ENCODE results near the gene SMAD9.
A peak's percentile ranks its signal among the peaks of the same experiment; 100 is the strongest.
"Not testable (repeated sequence)": the region's sequence is repeated elsewhere in the genome, so short reads cannot be mapped to it uniquely, and the experiment has no call there.

SMAD9 gene

GRCh38 chr13:36910545-36910944, 9.5 kb downstream of the SMAD9 start:
- no peak for DNase-seq

- DNase-seq: no peak
Measured at GRCh38 chr13:36907821-36908220, 12.2 kb downstream of the SMAD9 start.

- DNase-seq: no peak
Measured at GRCh38 chr13:36907266-36907665, 12.8 kb downstream of the SMAD9 start.

- DNase-seq: no peak
Measured at GRCh38 chr13:36905944-36906343, 14.1 kb downstream of the SMAD9 start.

GRCh38 chr13:36903925-36904595, 16.0 kb downstream of the SMAD9 start:
- DNase-seq: no peak

DNA sequence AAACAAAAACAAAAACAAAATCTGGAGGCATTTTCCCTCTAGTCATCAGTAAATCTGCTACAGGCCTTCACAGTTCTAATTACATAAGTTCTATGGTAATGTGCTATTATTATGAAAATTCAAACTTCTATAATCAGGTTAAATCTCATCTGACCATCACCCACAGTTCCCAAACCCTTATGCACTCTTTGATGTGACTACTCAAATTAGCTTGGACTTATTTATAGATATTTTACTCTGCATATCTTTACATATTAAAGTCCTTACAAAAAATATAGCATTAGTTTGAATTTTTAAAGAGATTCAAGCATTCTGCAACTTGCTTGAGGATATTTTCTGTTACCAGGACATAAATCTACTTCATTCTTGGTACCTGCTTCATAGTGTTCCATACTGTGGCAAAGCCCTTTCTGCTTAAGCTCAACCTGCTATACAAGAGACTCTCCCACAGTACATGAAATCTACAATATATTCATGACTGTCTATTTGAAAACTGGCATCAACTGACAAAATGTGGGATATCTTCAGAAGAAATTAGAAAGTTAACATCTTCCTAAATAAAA, 22.9 kb downstream of the SMAD9 start:
- DNase-seq: no peak

GRCh38 chr13:36891752-36892151, 28.3 kb downstream of the SMAD9 start:
- DNase-seq: no peak

GRCh38 chr13:36888645-36889044, 31.4 kb downstream of the SMAD9 start:
- no peak for DNase-seq

- DNase-seq: peak; percentile 27
Measured at GRCh38 chr13:36887758-36888521, 32.1 kb downstream of the SMAD9 start.

GRCh38 chr13:36885901-36886300, 34.1 kb downstream of the SMAD9 start:
- no peak for DNase-seq

- no peak for DNase-seq
Measured at GRCh38 chr13:36884235-36884634, 35.8 kb downstream of the SMAD9 start.

DNA sequence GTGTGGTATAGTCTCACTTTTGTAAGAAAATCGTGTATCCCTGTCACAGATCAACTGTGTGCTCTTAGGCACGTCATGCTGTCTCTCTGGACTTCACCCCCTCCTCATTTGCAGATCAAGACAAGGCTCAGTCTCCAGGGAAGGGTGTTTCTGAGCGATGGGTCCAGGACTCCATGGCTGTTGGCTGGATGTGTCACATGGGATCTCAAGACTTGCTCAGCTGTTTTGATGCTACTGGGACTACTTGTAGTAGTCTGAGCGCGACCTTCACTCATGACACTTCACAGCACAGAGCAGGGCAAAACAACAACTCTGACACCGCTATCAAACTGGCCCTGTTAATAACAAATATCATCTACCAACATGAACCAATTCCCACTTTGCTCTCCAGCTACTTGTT, 36.2 kb downstream of the SMAD9 start:
- DNase-seq: no peak

GRCh38 chr13:36883392-36883791, 36.6 kb downstream of the SMAD9 start:
- not testable (repeated sequence) for DNase-seq

DNA sequence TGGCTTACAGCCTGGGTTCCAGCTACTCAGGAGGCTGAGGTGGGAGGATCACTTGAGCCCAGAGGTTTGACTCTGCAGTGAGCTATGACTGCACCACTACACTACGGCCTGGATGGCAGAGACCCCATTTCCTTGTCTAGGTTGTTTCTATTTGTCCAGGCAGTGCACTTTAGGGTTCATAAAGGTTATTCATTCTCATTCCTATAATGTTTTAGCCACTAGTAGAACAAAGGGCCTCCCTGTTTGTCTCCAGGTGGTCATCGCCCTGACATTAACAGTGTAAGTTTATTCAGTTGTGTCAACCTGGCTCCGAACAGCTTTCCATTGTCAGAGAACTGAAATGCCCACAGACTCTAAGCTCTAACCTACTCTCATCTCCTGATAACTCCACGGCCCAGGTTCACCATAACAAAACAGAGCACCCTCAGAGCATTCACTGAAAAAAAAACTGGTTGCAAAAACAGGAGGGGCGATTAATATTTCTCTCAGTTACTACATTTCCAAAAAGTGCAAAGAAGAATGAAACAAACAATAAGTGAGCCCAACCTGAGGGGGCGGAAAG, 37.1 kb downstream of the SMAD9 start:
- no peak for DNase-seq

DNA sequence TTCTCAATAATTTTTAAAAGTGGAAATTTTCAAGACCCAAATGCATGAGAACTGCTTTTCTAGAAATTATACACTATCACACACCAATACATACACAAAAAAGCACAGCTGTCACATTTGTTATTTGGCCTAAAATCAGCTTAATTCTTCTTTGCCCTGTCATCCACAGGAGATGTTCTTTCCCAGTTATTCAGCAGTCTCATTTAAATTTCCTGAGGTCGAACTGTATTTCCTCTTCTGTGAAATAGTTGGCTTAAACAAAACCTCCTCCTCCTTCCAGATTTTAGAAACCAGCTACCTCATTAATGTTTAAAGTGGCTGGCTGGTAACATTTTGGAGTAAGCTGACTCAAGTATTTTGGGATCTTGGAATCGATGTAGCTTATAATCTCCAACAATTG, 39.1 kb downstream of the SMAD9 start:
- no peak for DNase-seq

- DNase-seq: no peak
Measured at GRCh38 chr13:36879218-36879938, 40.7 kb downstream of the SMAD9 start.

DNA sequence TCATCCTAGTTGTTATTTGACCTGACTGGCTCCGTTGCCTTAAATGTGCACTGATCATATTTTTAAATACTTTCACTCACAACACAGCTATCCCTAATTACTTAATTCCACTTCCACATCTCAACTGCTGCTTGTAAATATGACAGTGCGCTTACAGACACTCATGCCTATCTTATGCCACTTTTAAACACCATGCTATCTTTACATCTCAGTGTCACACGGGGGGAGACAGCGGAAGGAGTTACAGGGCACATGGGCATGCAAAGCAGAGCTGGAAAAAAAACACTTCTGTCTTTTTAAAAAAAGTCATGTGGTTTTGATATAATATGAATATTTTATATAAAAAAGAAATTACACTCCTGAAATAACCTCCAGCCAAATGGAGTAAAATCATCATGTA, 44.1 kb downstream of the SMAD9 start:
- no peak for DNase-seq

DNA sequence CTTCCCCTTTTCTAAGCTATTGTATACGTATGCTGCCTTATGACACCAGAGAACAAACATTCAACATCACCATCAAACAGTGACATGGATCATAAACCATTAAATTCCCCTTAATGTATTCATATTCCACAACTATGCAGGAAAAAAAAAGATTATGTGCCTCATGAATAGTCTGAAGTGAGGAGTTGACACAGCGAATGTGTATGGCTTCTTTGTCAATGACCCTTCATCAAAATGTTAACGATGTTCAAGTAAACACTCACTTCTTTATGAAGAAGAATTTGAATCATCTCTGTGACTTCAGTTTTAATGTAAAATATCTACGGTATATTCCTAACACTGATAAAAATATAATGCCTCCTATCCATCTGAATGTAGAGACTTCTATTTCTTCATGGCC, 44.6 kb downstream of the SMAD9 start:
- DNase-seq: no peak

DNA sequence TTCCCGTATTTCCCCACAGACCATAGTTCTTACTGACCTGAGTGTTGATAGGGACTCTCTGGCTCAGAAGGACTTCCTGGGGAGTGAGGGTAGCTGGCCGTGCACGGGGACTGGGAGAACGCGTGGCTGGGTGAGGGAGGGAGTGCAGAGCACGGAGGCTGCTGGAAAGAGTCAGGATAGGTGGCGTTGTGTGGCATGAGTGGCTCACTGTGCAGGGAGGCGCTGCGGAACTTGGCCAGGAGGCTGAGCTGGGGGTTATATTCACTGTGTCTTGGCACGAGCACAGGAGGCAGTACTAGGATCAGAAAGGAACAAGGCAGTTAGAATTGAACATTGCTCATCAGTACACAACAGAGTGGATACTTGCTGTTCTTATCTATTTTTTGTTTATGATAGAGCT, 47.4 kb downstream of the SMAD9 start:
- no peak for DNase-seq

DNA sequence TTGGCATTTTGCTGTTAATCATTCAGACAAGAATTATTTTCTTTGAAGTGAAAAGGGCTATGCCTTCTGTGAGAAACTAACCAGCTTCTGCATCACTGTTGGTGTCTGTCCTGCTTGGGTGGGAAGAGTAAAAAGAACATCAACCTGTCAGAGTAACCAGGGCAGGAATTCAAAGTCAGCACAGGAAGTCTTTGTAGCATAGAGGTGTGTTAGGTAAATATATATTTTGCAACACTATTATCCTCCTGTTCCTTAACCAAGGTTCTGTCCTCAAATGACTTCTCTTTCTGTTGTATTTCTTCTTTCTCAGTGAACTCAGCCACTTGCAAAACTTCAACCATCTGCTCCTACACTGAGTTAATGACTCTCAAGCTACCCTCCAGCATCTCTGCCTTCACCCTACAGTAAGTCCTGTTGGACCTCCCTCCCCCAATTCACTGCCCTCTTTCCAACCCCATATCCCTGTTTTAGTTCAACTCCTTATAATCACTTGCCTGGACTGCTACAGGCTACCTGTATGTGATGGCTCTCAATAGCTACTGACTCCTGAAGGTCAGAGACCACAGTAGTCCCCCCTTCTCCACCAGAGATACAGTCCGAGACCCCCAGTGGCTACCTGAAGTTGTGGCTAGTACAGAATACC, 49.9 kb downstream of the SMAD9 start:
- no peak for DNase-seq

GRCh38 chr13:36866232-36866631, 53.8 kb downstream of the SMAD9 start:
- no peak for DNase-seq

DNA sequence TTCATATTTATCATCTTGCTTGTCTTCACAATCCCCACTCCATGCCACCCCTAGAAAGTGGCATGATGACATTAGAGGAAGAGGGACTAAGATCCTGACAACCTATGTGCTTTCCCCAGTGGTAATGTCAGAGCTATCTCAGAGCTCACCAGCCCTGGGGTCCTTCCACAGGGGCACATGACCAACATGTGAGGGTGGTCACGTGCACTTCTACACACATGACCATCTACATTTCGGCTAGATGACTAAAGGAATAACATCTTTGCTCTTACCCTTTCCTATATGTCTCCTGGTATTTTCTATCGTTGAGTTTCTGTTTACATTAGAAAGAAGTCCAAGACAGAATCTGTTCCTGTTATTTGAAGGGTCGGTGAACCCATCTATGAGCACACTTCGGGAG, 54.8 kb downstream of the SMAD9 start:
- no peak for DNase-seq

- no peak for DNase-seq
Measured at GRCh38 chr13:36862722-36863121, 57.3 kb downstream of the SMAD9 start.

Measured in GF-D8 (cell line).